GM06990 (cell line): ENCODE measurements around the gene ZNF513.

Experiments used
- DNase-seq: peaks from one replicate; pipeline ENCODE4 v3.0.0-alpha.2; 2011; ENCODE audit not compliant: insufficient read length; ENCODE audit errors: extremely low read depth
- H3K27me3 ChIP-seq: replicated peaks from 2 replicates; pipeline ENCODE4 v1.6.0; 2011; ENCODE audit warnings: low read length; ENCODE audit not compliant: control insufficient read depth, insufficient read depth
- H3K36me3 ChIP-seq: 2 replicates; pipeline ENCODE4 v1.5.1; 2011; ENCODE audit warnings: low read length; ENCODE audit not compliant: control insufficient read depth, insufficient read depth
- H3K4me3 ChIP-seq: replicated peaks from 2 replicates; pipeline ENCODE4 v1.5.1; 2011; ENCODE audit warnings: low read depth, mild to moderate bottlenecking, control low read depth, low read length
- TF ChIP-seq, protein P1 (sequence below): IDR thresholded peaks from 2 replicates; pipeline ENCODE4 v1.5.1; 2011; ENCODE audit warnings: low read length, control low read depth, mild to moderate bottlenecking, inconsistent platforms; ENCODE audit not compliant: insufficient read depth, poor library complexity, severe bottlenecking

The ZNF513 gene

DNA sequence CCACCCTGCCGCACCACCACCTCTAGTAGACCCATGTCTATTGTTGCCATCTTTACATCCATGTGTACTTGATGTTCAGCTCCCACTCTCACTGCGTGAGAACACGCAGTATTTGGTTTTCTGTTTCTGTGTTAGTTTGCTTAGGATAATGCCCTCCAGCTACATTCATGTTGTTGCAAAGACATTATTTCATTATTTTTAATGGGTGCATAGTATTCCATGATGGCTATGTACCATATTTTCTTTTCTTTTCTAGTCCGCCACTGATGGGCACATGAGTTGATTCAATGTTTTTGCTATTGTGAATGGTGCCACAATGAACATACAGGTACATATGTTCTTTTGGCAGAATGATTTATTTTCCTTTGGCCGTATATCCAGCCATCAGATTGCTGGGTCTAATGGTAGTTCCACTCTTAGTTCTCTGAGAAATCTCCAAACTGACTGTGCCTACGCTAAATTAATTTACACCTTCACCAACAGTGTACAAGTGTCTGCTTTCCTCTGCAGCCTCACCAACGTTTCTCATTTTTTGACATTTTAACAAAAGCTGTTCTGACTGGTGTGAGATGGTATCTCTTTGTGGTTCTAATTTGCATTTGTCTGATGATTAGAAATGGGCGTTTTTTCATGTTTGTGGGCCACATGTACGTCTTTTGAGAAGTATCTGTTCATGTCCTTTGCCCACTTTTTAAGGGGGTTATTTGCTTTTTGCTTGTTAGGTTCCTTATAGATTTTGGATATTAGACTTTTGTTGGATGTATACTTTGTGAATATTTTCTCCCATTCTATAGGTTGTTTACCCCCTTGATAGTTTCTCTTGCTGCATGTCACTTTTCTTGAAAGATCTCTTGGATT lies 10.5 kb upstream of the ZNF513 start:
- TF ChIP-seq, protein P1, sequence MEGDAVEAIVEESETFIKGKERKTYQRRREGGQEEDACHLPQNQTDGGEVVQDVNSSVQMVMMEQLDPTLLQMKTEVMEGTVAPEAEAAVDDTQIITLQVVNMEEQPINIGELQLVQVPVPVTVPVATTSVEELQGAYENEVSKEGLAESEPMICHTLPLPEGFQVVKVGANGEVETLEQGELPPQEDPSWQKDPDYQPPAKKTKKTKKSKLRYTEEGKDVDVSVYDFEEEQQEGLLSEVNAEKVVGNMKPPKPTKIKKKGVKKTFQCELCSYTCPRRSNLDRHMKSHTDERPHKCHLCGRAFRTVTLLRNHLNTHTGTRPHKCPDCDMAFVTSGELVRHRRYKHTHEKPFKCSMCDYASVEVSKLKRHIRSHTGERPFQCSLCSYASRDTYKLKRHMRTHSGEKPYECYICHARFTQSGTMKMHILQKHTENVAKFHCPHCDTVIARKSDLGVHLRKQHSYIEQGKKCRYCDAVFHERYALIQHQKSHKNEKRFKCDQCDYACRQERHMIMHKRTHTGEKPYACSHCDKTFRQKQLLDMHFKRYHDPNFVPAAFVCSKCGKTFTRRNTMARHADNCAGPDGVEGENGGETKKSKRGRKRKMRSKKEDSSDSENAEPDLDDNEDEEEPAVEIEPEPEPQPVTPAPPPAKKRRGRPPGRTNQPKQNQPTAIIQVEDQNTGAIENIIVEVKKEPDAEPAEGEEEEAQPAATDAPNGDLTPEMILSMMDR = no peak
- Histone ChIP-seq H3K36me3 (peaks cover 7% of the 10 kb centered on the region), H3K4me3 (no peak overlapping the region), H3K27me3 (no peaks in the 10 kb centered on the region)
- DNase-seq = no peak

DNA sequence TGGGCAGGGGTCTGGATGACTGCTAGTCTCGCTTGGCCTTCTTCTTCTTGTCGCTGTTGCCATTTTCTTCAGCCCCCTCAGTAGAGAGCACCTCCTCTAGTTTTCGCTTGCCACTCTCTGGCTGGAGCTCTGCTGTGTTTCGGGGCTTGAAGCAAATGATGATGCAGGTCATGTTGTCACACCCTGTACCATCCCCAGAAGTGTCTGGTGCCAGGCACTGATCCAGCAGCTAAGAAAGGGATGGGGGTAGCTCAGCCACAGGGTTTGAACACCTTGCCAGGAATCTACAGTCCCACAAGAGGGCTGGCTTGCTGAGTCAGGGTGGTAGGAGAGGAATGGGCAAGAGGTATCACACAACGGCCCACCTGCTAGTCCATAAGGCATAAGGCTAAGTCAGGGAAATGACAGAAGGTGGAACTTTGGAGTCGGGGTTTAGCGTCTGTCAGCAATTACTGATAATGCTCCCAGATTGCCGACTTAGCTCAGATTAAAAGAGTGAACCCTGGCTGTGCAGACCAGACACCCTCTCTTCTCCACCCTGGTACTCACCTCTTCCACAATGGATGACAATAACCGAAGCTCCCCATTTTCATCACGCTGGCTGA lies 1.1 kb upstream of the ZNF513 start:
- TF ChIP-seq, protein P1 = no peak
- Histone ChIP-seq H3K4me3 (no peak overlapping the region), H3K27me3 (no peaks in the 10 kb centered on the region), H3K36me3 (peaks cover 35% of the 10 kb centered on the region)
- no peak for DNase-seq

DNA sequence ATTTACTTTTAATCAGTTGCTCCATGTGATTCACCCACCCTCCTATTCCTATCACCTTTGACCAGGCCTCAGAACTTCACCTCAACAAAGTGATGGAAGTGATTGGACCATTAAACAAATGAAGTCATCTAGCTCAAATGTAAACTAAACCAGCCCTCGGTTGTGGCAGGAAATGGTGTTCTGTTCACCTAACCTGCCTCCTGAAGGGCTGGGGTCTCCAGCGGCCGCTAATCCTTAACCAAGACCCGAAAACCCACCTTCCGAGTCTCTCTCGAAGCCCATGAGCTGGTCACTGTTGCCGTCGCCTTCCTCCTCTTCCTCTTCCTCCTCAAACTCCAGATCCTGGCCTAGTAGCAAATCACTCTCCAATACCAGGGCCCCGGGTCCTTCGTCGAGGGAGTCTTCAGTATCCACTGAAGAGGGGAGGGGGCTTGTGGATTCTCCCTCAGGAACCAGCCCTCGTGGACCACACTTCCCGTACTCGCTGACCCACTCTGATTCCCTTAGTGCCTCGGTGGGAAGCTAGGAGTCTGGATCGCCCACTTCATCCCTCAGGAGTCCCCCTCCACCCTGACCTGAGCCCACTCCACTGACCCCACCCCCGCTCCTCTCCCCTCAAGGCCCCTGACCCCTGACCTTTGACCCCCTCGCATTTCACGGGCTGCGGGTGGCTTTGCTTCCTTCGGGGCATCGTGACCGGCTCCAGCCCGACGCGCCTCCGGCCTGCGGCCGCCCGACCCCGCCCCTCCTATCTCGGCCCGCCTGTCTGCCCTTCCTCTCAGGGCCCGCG lies 503 bp downstream of the ZNF513 start:
- TF ChIP-seq, protein P1 = no peak
- Histone ChIP-seq H3K27me3 (no peaks in the 10 kb centered on the region), H3K4me3 (peak overlapping the region; percentile 94), H3K36me3 (peaks cover 49% of the 10 kb centered on the region)
- DNase-seq = peak; percentile 43

DNA sequence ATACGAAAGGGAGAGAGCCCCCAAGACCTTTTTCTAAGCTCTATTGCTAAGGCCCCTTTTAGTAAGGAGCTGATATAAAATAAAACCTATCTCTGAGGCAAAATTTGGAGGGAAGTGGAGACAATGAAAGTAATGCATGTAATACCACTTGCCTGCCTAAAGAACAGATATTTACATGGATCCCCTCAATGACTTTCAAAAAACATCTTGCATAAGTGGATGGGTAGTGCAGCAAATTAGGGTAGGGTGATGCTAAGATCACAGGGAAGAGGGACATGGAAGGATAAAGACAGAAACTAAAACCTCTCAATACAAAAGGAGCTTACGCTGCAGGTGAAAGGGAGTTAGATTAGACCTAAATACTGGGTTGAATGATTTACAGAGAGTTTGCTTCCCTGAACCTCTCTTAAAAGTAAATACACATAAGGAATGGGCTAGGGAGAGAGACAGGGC lies 1.1 kb downstream of the ZNF513 start:
- Histone ChIP-seq H3K36me3 (peaks cover 51% of the 10 kb centered on the region), H3K27me3 (no peaks in the 10 kb centered on the region), H3K4me3 (peak overlapping the region; percentile 94)
- TF ChIP-seq, protein P1 = no peak
- no peak for DNase-seq

DNA sequence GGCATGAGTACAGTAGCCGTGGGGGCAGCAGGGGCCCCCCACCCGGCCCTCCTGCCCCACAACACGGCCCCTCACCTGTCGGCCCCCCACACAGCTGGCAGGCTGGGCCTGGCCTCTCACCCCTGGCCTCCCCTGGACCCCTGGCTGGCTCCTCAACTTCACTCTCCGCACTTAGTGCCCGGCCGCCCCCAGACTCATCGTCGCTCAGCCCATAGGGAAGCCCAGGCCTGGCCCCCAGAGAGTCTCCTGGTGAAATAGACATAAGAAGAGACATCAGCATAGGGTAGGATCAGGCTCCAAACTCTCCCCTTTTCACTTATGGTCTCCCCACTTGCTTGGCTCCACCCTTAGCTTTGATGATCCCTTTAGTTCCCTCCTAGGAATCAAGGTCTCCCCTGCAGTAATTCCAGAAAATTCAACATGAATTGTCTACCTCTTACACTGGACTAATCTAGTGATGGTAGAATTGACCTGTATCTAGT lies 1.7 kb downstream of the ZNF513 start:
- TF ChIP-seq, protein P1 = no peak
- H3K27me3 ChIP-seq = no peaks in the 10 kb centered on the region
- peaks cover 53% of the 10 kb centered on the region for H3K36me3 ChIP-seq
- DNase-seq = peak; percentile 24
- H3K4me3 ChIP-seq = peak overlapping the region; percentile 94; the same call in 1 of the 2 replicates
